HEK293 (cell line): ENCODE results near the gene RBMS1.

Experiments used
- CTCF ChIA-PET: fragments of 350-600 bp; formaldehyde crosslinking; extraction: SDS; loops from one replicate; lab custom pipeline; 2021; ENCODE audit warnings: antibody characterized with exemption; lab: Yijun Ruan, JAX
- POLR2A ChIA-PET: fragments of 300-600 bp; formaldehyde crosslinking; extraction: SDS; loops from one replicate; lab custom pipeline; 2020; ENCODE audit warnings: antibody characterized with exemption, inconsistent platforms; lab: Yijun Ruan, JAX
- H3K27ac ChIP-seq: fragments of 200-500 bp; sonication (Bioruptor generic); 2 replicates; pipeline ENCODE4 v1.5.1; 2014; ENCODE audit warnings: low read depth, low read length, control low read depth, inconsistent platforms; ENCODE audit errors: extremely low read depth
- H3K36me3 ChIP-seq, 2 experiments: fragments of 200-500 bp in 1 of 2; sonication (Bioruptor generic) in 1 of 2; 1 replicate in 1 of 2; 2 replicates in 1 of 2; pipeline ENCODE4 v1.5.1; 2014 to 2017; ENCODE audit warnings: inconsistent platforms in 2 of 2, low read length in 2 of 2; ENCODE audit not compliant: control insufficient read depth in 2 of 2, insufficient read depth in 1 of 2
- H3K4me1 ChIP-seq: fragments of 200-500 bp; sonication (Bioruptor generic); 2 replicates; pipeline ENCODE4 v1.5.1; 2014; ENCODE audit warnings: mild to moderate bottlenecking, low read length, inconsistent platforms; ENCODE audit not compliant: control insufficient read depth, insufficient read depth
- H3K4me3 ChIP-seq: 2 replicates; pipeline ENCODE4 v1.5.1; 2011; ENCODE audit warnings: low read depth, mild to moderate bottlenecking, control low read depth, low read length, moderate library complexity
- H3K9me3 ChIP-seq: fragments of 200-500 bp; sonication (Bioruptor generic); 2 replicates; pipeline ENCODE4 v1.5.1; 2014; ENCODE audit warnings: low read depth, low read length, inconsistent platforms; ENCODE audit not compliant: control insufficient read depth, insufficient read depth
- GFI1B ChIP-seq: fragments of 450-650 bp; formaldehyde crosslinking; IDR thresholded peaks from 2 replicates; pipeline ENCODE4 v1.5.1; 2016; ENCODE audit warnings: missing biosample characterization, missing genetic modification characterization
- KLF7 ChIP-seq: fragments of 450-650 bp; formaldehyde crosslinking; IDR thresholded peaks from 2 replicates; pipeline ENCODE4 v1.5.1; 2016; ENCODE audit warnings: missing biosample characterization, missing genetic modification characterization, borderline replicate concordance
- PRDM1 ChIP-seq: fragments of 450-650 bp; formaldehyde crosslinking; IDR thresholded peaks from 2 replicates; pipeline ENCODE4; 2016; ENCODE audit warnings: missing biosample characterization, missing genetic modification characterization
- REPIN1 ChIP-seq: fragments of 450-650 bp; formaldehyde crosslinking; IDR thresholded peaks from 2 replicates; pipeline ENCODE4 v1.5.1; 2017; ENCODE audit warnings: missing biosample characterization, missing genetic modification characterization, low read depth
- SCRT1 ChIP-seq: fragments of 450-650 bp; formaldehyde crosslinking; IDR thresholded peaks from 2 replicates; pipeline ENCODE4 v1.5.1; 2016; ENCODE audit warnings: missing biosample characterization, missing genetic modification characterization, borderline replicate concordance
- SP2 ChIP-seq: fragments of 450-650 bp; formaldehyde crosslinking; IDR thresholded peaks from 2 replicates; pipeline ENCODE4 v1.5.1; 2016; ENCODE audit warnings: missing biosample characterization, missing genetic modification characterization
- ZBTB20 ChIP-seq: fragments of 450-650 bp; formaldehyde crosslinking; IDR thresholded peaks from 2 replicates; pipeline ENCODE4 v1.5.1; 2016; ENCODE audit warnings: missing biosample characterization, missing genetic modification characterization
- ZNF133 ChIP-seq: fragments of 450-650 bp; formaldehyde crosslinking; IDR thresholded peaks from 2 replicates; pipeline ENCODE4 v1.5.1; 2016; ENCODE audit warnings: missing biosample characterization, missing genetic modification characterization
- ZNF138 ChIP-seq: fragments of 450-650 bp; formaldehyde crosslinking; IDR thresholded peaks from 2 replicates; pipeline ENCODE4 v1.5.1; 2016; ENCODE audit warnings: missing biosample characterization, missing genetic modification characterization, borderline replicate concordance
- ZNF184 ChIP-seq: fragments of 450-650 bp; IDR thresholded peaks from 2 replicates; pipeline ENCODE4 v1.5.1; 2018; ENCODE audit warnings: missing biosample characterization, mild to moderate bottlenecking, missing genetic modification characterization
- ZNF221 ChIP-seq: fragments of 450-650 bp; formaldehyde crosslinking; IDR thresholded peaks from 2 replicates; pipeline ENCODE4 v1.5.1; 2017; ENCODE audit warnings: missing biosample characterization, missing genetic modification characterization, borderline replicate concordance
- ZNF274 ChIP-seq, 2 experiments: fragments of 200-500 bp in 1 of 2; fragments of 450-650 bp in 1 of 2; sonication (Bioruptor generic) in 1 of 2; formaldehyde crosslinking in 1 of 2; IDR thresholded peaks; 2 replicates each; pipeline versions ENCODE4 v1.5.1 to v1.6.1; 2014 to 2016; ENCODE audit warnings: borderline replicate concordance in 1 of 2, inconsistent platforms in 1 of 2, low read length in 1 of 2, missing biosample characterization in 1 of 2, missing genetic modification characterization in 1 of 2
- ZNF510 ChIP-seq: fragments of 450-650 bp; formaldehyde crosslinking; IDR thresholded peaks from 2 replicates; pipeline ENCODE4 v1.5.1; 2018; ENCODE audit warnings: mild to moderate bottlenecking, missing genetic modification characterization, missing biosample characterization; ENCODE audit not compliant: insufficient replicate concordance
- ZNF514 ChIP-seq: fragments of 450-650 bp; formaldehyde crosslinking; IDR thresholded peaks from 2 replicates; pipeline ENCODE4 v1.5.1; 2016; ENCODE audit warnings: missing biosample characterization, missing genetic modification characterization
- ZNF529 ChIP-seq: fragments of 450-650 bp; formaldehyde crosslinking; IDR thresholded peaks from 2 replicates; pipeline ENCODE4 v1.5.1; 2017; ENCODE audit warnings: missing genetic modification characterization, missing biosample characterization; ENCODE audit not compliant: insufficient replicate concordance
- ZNF623 ChIP-seq: fragments of 450-650 bp; formaldehyde crosslinking; IDR thresholded peaks from 2 replicates; pipeline ENCODE4 v1.5.1; 2016; ENCODE audit warnings: missing biosample characterization, missing genetic modification characterization
- ZNF658 ChIP-seq: fragments of 450-650 bp; formaldehyde crosslinking; IDR thresholded peaks from 2 replicates; pipeline ENCODE4; 2016; ENCODE audit warnings: missing biosample characterization, missing genetic modification characterization
- ZNF792 ChIP-seq: fragments of 450-650 bp; formaldehyde crosslinking; IDR thresholded peaks from 2 replicates; pipeline ENCODE4 v1.5.1; 2016; ENCODE audit warnings: missing biosample characterization, missing genetic modification characterization
- ZXDB ChIP-seq: fragments of 450-650 bp; formaldehyde crosslinking; IDR thresholded peaks from 2 replicates; pipeline ENCODE4 v1.5.1; 2016; ENCODE audit warnings: missing biosample characterization, missing genetic modification characterization
- TF ChIP-seq, protein P1 (sequence below): fragments of 450-650 bp; formaldehyde crosslinking; conservative IDR thresholded peaks from 2 replicates; pipeline ENCODE4 v1.5.1; 2016; ENCODE audit warnings: low read depth, missing biosample characterization, missing genetic modification characterization
- TF ChIP-seq, protein P2 (sequence below): fragments of 450-650 bp; formaldehyde crosslinking; IDR thresholded peaks from 2 replicates; pipeline ENCODE4 v1.5.1; 2016; ENCODE audit warnings: missing biosample characterization, missing genetic modification characterization

The RBMS1 gene

DNA sequence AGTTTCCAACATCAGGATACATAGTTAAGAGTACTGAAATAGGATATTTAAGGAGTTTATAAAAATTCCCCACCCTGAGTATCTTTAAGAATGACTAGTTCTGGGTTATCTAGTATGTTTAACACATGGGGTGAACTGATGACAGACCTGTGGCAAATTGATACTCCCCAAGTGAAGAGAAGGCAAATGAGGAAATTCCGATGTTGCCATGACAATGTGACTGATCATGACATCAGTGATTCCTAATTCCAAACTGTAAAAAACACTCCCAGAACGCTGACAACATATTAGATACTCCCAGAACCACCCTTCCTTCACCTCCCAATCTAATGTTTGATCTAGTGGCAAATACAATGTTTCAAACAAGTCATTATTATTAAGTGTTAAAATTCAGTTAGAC, 77.6 kb downstream of the RBMS1 start:
- CTCF ChIA-PET, result interaction anchor here (1.0 kb wide), 1 partner anchor 92 kb away, joined by 4 read pairs; no protein-coding TSS in a partner anchor

DNA sequence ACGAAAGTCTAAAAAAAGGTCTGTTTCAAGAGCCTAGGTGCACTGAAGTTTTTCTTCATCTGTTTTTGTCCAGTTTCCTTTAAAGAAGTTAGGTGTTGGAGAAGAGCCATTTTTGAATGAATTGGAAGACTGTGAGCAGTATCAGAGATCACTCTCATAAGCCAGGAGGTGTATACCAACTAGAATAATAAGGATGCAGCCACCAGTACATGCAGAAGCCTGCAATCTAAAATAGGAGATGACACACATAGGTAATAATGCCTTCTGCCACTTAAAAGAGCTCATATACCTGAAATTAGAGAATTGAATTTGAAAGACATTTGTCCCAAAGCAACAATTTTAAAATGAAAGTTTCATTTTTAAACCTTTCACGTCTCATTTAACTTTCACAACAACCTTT, 81.7 kb downstream of the RBMS1 start:
- ChIA-PET CTCF (interaction anchor here (0.6 kb wide), 2 partner anchors 58 to 1677 kb away, joined by 3 read pairs; no protein-coding TSS in a partner anchor), POLR2A (no interaction called here)

More for the DNA sequence above, 77.6 kb downstream of the RBMS1 start:
- H3K4me3 ChIP-seq, result no peak overlapping the region
- no peak overlapping the region for H3K27ac ChIP-seq
- peaks cover 13% of the 10 kb centered on the region for H3K4me1 ChIP-seq
- H3K36me3 ChIP-seq, result no peaks in the 10 kb centered on the region
- POLR2A ChIA-PET, result no interaction called here
- no peaks in the 10 kb centered on the region for H3K9me3 ChIP-seq
- no peak for TF ChIP-seq PRDM1 (tag by site-specific recombination)
- TF ChIP-seq ZNF792 (tag by site-specific recombination), result no peak

DNA sequence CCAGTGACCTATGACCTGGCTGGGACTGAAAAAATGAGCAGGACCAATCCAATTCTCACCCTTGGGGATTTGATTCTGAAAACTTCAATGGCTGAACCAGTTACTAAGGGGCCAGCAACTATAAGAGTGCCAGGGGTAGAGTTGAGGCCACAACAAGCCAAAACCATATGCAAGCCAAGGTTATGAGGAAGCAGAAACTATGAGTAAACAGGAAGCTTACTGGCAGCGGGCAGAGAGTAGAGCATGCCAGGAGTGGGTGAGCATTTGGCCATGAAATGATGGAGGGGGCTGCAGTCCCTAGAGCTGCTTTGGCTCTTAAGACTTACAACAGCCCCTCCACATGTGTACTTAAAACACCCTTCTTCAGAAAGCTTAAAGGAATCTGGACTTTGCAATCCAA, 82.4 kb downstream of the RBMS1 start:
- 0 out of 2 replicates have a peak, but pooled peaks cover 3% of the 10 kb centered on the region for H3K4me1 ChIP-seq
- H3K9me3 ChIP-seq, result no peaks in the 10 kb centered on the region
- ChIA-PET POLR2A (no interaction called here), CTCF (interaction anchor here (0.7 to 1.4 kb wide), 2 partner anchors 18 to 1539 kb away, joined by 3 to 5 read pairs; no protein-coding TSS in a partner anchor)
- no peak overlapping the region for H3K27ac ChIP-seq
- H3K4me3 ChIP-seq, result no peak overlapping the region
- H3K36me3 ChIP-seq, result no peaks in the 10 kb centered on the region
- TF ChIP-seq SCRT1, result no peak
- TF ChIP-seq ZNF274 (IDR thresholded peaks at IDR 0.05; ENCODE audit: low read length), result no peak
- no peak for TF ChIP-seq ZNF274 (tag by site-specific recombination; IDR thresholded peaks at IDR 0.05; ENCODE audit: borderline replicate concordance)
- TF ChIP-seq ZNF529, result no peak
- no peak for TF ChIP-seq ZNF510 (tag by site-specific recombination)
- no peak for TF ChIP-seq ZNF658
- no peak for TF ChIP-seq ZBTB20 (tag by site-specific recombination)
- TF ChIP-seq, protein P1, sequence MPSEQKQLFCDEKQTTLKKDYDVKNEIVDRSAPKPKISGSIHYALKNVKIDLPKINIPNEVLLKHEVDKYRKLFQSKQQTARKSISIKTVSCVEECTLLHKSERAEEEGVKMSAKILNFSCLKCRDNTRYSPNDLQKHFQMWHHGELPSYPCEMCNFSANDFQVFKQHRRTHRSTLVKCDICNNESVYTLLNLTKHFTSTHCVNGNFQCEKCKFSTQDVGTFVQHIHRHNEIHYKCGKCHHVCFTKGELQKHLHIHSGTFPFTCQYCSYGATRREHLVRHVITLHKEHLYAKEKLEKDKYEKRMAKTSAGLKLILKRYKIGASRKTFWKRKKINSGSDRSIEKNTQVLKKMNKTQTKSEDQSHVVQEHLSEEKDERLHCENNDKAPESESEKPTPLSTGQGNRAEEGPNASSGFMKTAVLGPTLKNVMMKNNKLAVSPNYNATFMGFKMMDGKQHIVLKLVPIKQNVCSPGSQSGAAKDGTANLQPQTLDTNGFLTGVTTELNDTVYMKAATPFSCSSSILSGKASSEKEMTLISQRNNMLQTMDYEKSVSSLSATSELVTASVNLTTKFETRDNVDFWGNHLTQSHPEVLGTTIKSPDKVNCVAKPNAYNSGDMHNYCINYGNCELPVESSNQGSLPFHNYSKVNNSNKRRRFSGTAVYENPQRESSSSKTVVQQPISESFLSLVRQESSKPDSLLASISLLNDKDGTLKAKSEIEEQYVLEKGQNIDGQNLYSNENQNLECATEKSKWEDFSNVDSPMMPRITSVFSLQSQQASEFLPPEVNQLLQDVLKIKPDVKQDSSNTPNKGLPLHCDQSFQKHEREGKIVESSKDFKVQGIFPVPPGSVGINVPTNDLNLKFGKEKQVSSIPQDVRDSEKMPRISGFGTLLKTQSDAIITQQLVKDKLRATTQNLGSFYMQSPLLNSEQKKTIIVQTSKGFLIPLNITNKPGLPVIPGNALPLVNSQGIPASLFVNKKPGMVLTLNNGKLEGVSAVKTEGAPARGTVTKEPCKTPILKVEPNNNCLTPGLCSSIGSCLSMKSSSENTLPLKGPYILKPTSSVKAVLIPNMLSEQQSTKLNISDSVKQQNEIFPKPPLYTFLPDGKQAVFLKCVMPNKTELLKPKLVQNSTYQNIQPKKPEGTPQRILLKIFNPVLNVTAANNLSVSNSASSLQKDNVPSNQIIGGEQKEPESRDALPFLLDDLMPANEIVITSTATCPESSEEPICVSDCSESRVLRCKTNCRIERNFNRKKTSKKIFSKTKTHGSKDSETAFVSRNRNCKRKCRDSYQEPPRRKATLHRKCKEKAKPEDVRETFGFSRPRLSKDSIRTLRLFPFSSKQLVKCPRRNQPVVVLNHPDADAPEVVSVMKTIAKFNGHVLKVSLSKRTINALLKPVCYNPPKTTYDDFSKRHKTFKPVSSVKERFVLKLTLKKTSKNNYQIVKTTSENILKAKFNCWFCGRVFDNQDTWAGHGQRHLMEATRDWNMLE (tag by site-specific recombination), result no peak
- no peak for TF ChIP-seq GFI1B (tag by site-specific recombination)

More for the DNA sequence above, 81.7 kb downstream of the RBMS1 start:
- Histone ChIP-seq H3K36me3 (no peaks in the 10 kb centered on the region), H3K4me3 (no peak overlapping the region), H3K9me3 (no peaks in the 10 kb centered on the region), H3K4me1 (peaks cover 3% of the 10 kb centered on the region), H3K27ac (no peak overlapping the region)
- TF ChIP-seq REPIN1 (tag by site-specific recombination) (no peak), ZNF184 (tag by site-specific recombination) (no peak), ZNF623 (tag by site-specific recombination) (no peak), SP2 (tag by site-specific recombination) (no peak), ZNF133 (tag by site-specific recombination) (no peak), ZXDB (tag by site-specific recombination) (no peak), KLF7 (tag by site-specific recombination) (no peak), ZNF221 (tag by site-specific recombination) (no peak), ZNF514 (tag by site-specific recombination) (no peak), ZNF138 (tag by site-specific recombination) (no peak)
- TF ChIP-seq, protein P1 (tag by site-specific recombination), result no peak
- TF ChIP-seq, protein P2, sequence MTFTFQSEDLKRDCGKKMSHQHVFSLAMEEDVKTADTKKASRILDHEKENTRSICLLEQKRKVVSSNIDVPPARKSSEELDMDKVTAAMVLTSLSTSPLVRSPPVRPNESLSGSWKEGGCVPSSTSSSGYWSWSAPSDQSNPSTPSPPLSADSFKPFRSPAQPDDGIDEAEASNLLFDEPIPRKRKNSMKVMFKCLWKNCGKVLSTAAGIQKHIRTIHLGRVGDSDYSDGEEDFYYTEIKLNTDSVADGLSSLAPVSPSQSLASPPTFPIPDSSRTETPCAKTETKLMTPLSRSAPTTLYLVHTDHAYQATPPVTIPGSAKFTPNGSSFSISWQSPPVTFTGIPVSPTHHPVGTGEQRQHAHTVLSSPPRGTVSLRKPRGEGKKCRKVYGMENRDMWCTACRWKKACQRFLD (tag by site-specific recombination), result no peak
